Upper lobe of left lung (tissue), 6 donors: ENCODE data around the gene NIFK. TPM values are rescaled to one million over a fixed set of nuclear protein-coding genes. Genes with fewer than 3 reads are reported as not detected.

ENCODE experiments used
- ATAC-seq, 2 donors: fragments of 200-7000 bp; cut with Tn5 transposase; one replicate each; pipeline ENCODE4 v1.9.1; 2022; ENCODE audit warnings: mild to moderate bottlenecking in 2 of 2, moderate library complexity in 2 of 2; ENCODE audit not compliant: low FRiP score in 2 of 2
- DNase-seq, 2 donors: peaks; one replicate each; pipeline ENCODE4 v3.0.0-alpha.2; 2019 to 2020
- H3K27ac ChIP-seq, 4 donors: fragments of 200-600 bp; sonication (generic); one replicate each; pipeline ENCODE4 v1.5.1; 2016 to 2019
- H3K27me3 ChIP-seq, 4 donors: fragments of 200-600 bp; sonication (generic); one replicate each; pipeline ENCODE4 v1.5.1; 2017 to 2019
- H3K36me3 ChIP-seq, 4 donors: fragments of 200-600 bp; sonication (generic); one replicate each; pipeline ENCODE4 v1.5.1; 2016 to 2019
- H3K4me1 ChIP-seq, 4 donors: fragments of 200-600 bp; sonication (generic); one replicate each; pipeline ENCODE4 v1.5.1; 2018 to 2019
- H3K4me3 ChIP-seq, 4 donors: fragments of 200-600 bp; sonication (generic); one replicate each; pipeline ENCODE4 v1.5.1; 2017 to 2019; ENCODE audit warnings: mild to moderate bottlenecking in 2 of 4, moderate library complexity in 1 of 4
- H3K9me3 ChIP-seq, 4 donors: fragments of 200-600 bp; sonication (generic); one replicate each; pipeline ENCODE4 v1.5.1; 2018 to 2019
- EP300 ChIP-seq, 4 donors: sonication (generic); formaldehyde crosslinking; IDR thresholded peaks; one replicate each; pipeline ENCODE4 v1.5.1; 2017; ENCODE audit warnings: antibody characterized with exemption in 4 of 4, control low read depth in 2 of 4
- POLR2A ChIP-seq, 4 donors: fragments of 450-650 bp; IDR thresholded peaks; one replicate each; pipeline ENCODE4 v1.5.1; 2016 to 2017; ENCODE audit warnings: antibody characterized with exemption in 4 of 4, mild to moderate bottlenecking in 2 of 4
- POLR2AphosphoS5 ChIP-seq, 2 donors: sonication (generic); formaldehyde crosslinking; IDR thresholded peaks; one replicate each; pipeline ENCODE4 v1.5.1; 2017; ENCODE audit warnings: antibody characterized with exemption in 2 of 2
- WGBS, 2 donors: methylation state at CpG; one replicate each; pipeline ENCODE4 v1.1.5; 2017 to 2018; 5-methylcytosine and 5-hydroxymethylcytosine counted together
- total RNA-seq, 6 donors: library from RNA; depleted of rRNA in 4 of 6; stranded (reverse); fragments of >200 nt in 4 of 6; gene quantifications; one replicate each; pipeline versions ENCODE4 v1.1.0 to v1.2.1, GENCODE V29; 2016 to 2021
- TF ChIP-seq, protein P1 (sequence below), 6 experiments: fragments of 450-650 bp in 4 of 6; fragments of 200-600 bp in 2 of 6; sonication (generic) in 2 of 6; IDR thresholded peaks; one replicate each; pipeline ENCODE4 v1.5.1; 2016 to 2019; ENCODE audit warnings: antibody characterized with exemption in 6 of 6
- donor health status: DM: no; HTN: no; CAD: no; lungs with moderate emphysema.
- donor health status: DM: no; HTN: yes; CAD: no; lungs with severe emphysema.

Gene NIFK
- total RNA-seq, 6 donors from 2014 or later: 10.8 to 57.6 (median 27.4) TPM

DNA sequence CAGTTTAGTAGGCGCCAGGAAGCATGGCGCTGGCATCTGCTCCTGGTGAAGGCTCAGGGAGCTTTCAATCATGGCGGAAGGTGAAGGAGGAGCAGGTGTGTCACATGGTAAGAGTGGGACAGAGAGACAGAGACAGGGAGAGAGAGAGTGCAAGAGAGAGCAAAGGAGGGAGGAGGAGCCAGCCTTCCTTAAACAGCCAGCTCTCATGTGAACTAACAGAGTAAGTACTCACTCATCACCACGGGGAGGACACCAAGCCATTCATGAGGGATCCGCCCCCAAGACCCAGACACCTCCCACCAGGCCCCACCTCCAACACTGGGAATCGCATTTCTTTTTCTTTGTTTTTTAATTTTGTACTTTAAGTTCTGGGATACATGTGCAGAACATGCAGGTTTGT lies 46.6 kb downstream of the NIFK start:
- ATAC-seq: no peak
- Histone ChIP-seq H3K4me3 (no peak overlapping the region), H3K27ac (no peak overlapping the region), H3K9me3 (no peaks in the 10 kb centered on the region), H3K27me3 (no peaks in the 10 kb centered on the region), H3K4me1 (peaks cover 0 to 5% (median 0%) of the 10 kb centered on the region in 4 donors), H3K36me3 (no peaks in the 10 kb centered on the region)
- TF ChIP-seq EP300 (IDR thresholded peaks at IDR 0.05): no peak
- TF ChIP-seq, protein P1, sequence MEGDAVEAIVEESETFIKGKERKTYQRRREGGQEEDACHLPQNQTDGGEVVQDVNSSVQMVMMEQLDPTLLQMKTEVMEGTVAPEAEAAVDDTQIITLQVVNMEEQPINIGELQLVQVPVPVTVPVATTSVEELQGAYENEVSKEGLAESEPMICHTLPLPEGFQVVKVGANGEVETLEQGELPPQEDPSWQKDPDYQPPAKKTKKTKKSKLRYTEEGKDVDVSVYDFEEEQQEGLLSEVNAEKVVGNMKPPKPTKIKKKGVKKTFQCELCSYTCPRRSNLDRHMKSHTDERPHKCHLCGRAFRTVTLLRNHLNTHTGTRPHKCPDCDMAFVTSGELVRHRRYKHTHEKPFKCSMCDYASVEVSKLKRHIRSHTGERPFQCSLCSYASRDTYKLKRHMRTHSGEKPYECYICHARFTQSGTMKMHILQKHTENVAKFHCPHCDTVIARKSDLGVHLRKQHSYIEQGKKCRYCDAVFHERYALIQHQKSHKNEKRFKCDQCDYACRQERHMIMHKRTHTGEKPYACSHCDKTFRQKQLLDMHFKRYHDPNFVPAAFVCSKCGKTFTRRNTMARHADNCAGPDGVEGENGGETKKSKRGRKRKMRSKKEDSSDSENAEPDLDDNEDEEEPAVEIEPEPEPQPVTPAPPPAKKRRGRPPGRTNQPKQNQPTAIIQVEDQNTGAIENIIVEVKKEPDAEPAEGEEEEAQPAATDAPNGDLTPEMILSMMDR (IDR thresholded peaks at IDR 0.05): no peak
- no peak for TF ChIP-seq POLR2AphosphoS5 (IDR thresholded peaks at IDR 0.05)
- TF ChIP-seq POLR2A (IDR thresholded peaks at IDR 0.05): no peak
- no peak for DNase-seq
- 91 to 94% methylated on average over 6 of the region's 6 CpGs for WGBS, 2 donors

DNA sequence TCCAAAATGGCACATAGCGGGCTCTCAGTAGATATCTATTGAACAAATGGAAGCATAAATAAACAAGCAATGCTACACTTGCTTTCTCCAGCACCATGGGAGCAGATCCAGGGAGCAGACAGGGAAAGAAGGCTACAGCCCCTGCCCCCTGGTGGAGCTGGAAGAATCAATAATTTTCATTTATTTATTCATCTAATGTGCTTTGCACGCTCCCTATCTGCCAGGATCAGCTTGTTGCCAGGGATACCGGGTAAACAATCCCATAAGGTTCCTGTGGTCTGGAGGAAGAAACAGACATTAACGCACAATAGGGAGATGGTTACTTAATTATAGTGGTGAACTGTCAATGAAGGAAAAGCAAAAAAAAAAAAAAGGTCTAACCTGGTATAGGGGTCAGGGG lies 47.3 kb downstream of the NIFK start:
- peaks cover 0 to 5% (median 0%) of the 10 kb centered on the region in 4 donors for H3K4me1 ChIP-seq
- no peak for TF ChIP-seq EP300 (IDR thresholded peaks at IDR 0.05)
- no peak for TF ChIP-seq POLR2A (IDR thresholded peaks at IDR 0.05)
- TF ChIP-seq, protein P1 (IDR thresholded peaks at IDR 0.05): no peak
- TF ChIP-seq POLR2AphosphoS5 (IDR thresholded peaks at IDR 0.05): no peak
- 40 to 72% methylated on average over 4 of the region's 4 CpGs for WGBS, 2 donors
- H3K9me3 ChIP-seq: no peaks in the 10 kb centered on the region
- DNase-seq (no peak), ATAC-seq (peak in 1 of 2 donors; percentile 69)
- H3K27ac ChIP-seq: no peak overlapping the region
- no peak overlapping the region for H3K4me3 ChIP-seq
- H3K27me3 ChIP-seq: no peaks in the 10 kb centered on the region
- H3K36me3 ChIP-seq: no peaks in the 10 kb centered on the region

DNA sequence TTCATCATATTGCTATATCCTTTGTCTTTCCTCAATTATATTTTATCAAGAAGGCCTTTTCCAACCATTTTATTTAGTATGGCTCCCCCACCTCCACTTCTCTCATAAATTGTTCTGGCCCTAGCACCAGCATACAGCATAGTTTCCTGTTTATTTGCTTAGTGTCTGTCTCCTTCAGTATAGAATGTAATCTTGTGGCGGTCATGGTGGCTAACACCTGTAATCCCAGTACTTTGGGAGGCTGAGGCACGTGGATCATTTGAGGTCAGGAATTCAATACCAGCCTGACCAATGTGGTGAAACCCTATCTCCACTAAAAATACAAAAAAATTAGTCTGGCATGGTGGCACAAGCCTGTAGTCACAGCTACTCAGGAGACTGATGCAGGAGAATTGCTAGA lies 47.9 kb downstream of the NIFK start:
- Histone ChIP-seq H3K9me3 (peaks cover under 1 to 3% (median under 1%) of the 10 kb centered on the region in 4 donors), H3K27ac (no peak overlapping the region), H3K27me3 (no peaks in the 10 kb centered on the region), H3K4me1 (peaks cover 0 to 5% (median 0%) of the 10 kb centered on the region in 4 donors), H3K4me3 (no peak overlapping the region), H3K36me3 (no peaks in the 10 kb centered on the region)
- no peak for ATAC-seq
- TF ChIP-seq POLR2A (IDR thresholded peaks at IDR 0.05) (no peak), EP300 (IDR thresholded peaks at IDR 0.05) (no peak), POLR2AphosphoS5 (IDR thresholded peaks at IDR 0.05) (no peak)
- TF ChIP-seq, protein P1 (IDR thresholded peaks at IDR 0.05): no peak
- no peak for DNase-seq
- 81 to 95% methylated on average over 2 of the region's 2 CpGs for WGBS, 2 donors

DNA sequence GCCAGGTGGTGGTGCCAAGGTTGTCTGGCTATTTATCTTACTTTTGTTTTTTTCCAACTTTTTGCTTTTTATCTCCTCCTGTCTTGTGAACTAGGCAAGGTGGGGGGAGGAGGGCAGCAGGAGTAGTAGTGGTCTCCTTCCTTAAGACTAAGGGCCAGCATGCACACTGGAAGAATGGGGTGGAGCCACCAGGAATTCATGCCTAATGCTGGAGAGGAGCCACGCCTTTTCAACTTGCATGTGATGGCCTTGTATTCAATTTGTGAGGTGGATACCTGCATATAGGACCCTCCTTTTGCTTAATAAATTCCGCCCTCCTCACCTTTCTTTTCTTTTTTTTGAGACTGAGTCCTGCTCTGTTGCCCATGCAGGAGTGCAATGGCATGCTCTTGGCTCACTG lies 49.8 kb downstream of the NIFK start:
- 89 to 95% methylated on average over 2 of the region's 2 CpGs for WGBS, 2 donors
- DNase-seq (no peak), ATAC-seq (no peak)
- Histone ChIP-seq H3K9me3 (peaks cover 19 to 22% (median 20%) of the 10 kb centered on the region in 4 donors), H3K4me1 (peaks cover 0 to 5% (median 0%) of the 10 kb centered on the region in 4 donors), H3K27ac (no peak overlapping the region), H3K4me3 (no peak overlapping the region), H3K27me3 (no peaks in the 10 kb centered on the region), H3K36me3 (no peaks in the 10 kb centered on the region)
- TF ChIP-seq, protein P1 (IDR thresholded peaks at IDR 0.05): no peak
- no peak for TF ChIP-seq POLR2A (IDR thresholded peaks at IDR 0.05)

DNA sequence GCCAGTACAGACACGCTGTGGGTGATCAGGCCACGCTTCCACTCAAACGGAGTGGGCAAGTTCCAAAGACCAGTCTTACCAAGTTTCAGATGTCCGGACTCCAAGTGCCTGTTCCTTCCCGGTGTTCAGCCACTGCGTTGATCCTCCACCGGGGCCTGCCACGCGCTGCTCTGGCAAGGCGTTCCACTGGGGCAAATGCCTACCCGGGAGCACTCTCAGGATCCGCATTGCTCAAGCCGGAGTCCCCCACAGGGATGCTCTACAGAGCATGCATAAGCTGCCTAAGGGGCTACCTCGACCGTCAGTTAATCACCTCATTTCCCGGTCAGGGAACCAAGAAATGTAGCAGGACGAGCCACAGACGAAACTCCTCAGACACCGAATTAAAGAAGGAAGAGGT lies 50.5 kb downstream of the NIFK start:
- TF ChIP-seq POLR2AphosphoS5 (IDR thresholded peaks at IDR 0.05): no peak
- TF ChIP-seq, protein P1 (IDR thresholded peaks at IDR 0.05): no peak
- ATAC-seq: no peak
- 89 to 92% methylated on average over 19 of the region's 19 CpGs for WGBS, 2 donors

More for the DNA sequence above, 50.5 kb downstream of the NIFK start:
- DNase-seq: peak in 1 of 2 donors; percentile 45
- no peaks in the 10 kb centered on the region for H3K27me3 ChIP-seq
- H3K27ac ChIP-seq: no peak overlapping the region
- H3K9me3 ChIP-seq: peaks cover 21 to 29% (median 27%) of the 10 kb centered on the region in 4 donors
- peaks cover 0 to 5% (median 0%) of the 10 kb centered on the region in 4 donors for H3K4me1 ChIP-seq
- H3K4me3 ChIP-seq: no peak overlapping the region
- no peaks in the 10 kb centered on the region for H3K36me3 ChIP-seq
